Neuronal stem cell (in vitro differentiated cells): Measurements from ENCODE around the gene FBXO9.
"Not testable (repeated sequence)": the region's sequence is repeated elsewhere in the genome, so short reads cannot be mapped to it uniquely, and the experiment has no call there.

Source experiments
- DNase-seq: peaks from one replicate; pipeline ENCODE4 v3.0.0-alpha.2; 2013; ENCODE audit warnings: low spot score
- H2AFZ ChIP-seq: one replicate; pipeline ENCODE4 v1.6.1; 2013; ENCODE audit warnings: mild to moderate bottlenecking, low read length, inconsistent platforms
- H2AK5ac ChIP-seq: 2 replicates; pipeline ENCODE4 v1.6.1; 2013; ENCODE audit warnings: low read depth, mild to moderate bottlenecking, inconsistent platforms, low read length, moderate library complexity, mixed read lengths
- H2BK120ac ChIP-seq: 2 replicates; pipeline ENCODE4 v1.6.1; 2013; ENCODE audit warnings: low read depth, mild to moderate bottlenecking, inconsistent platforms, low read length, moderate library complexity, mixed read lengths
- H2BK12ac ChIP-seq: one replicate; pipeline ENCODE4 v1.6.1; 2013; ENCODE audit warnings: low read length, inconsistent platforms
- H2BK15ac ChIP-seq: 2 replicates; pipeline ENCODE4 v1.6.1; 2013; ENCODE audit warnings: mild to moderate bottlenecking, low read length, inconsistent platforms, mixed read lengths
- H2BK5ac ChIP-seq: one replicate; pipeline ENCODE4 v1.6.1; 2013; ENCODE audit warnings: inconsistent platforms, mild to moderate bottlenecking, low read length, moderate library complexity
- H3K14ac ChIP-seq: one replicate; pipeline ENCODE4 v1.6.1; 2013; ENCODE audit warnings: low read length, inconsistent platforms
- H3K18ac ChIP-seq: 2 replicates; pipeline ENCODE4 v1.6.1; 2013; ENCODE audit warnings: low read length, inconsistent platforms
- H3K23ac ChIP-seq: 2 replicates; pipeline ENCODE4 v1.6.1; 2013; ENCODE audit warnings: low read depth, mild to moderate bottlenecking, mixed read lengths, low read length, inconsistent platforms; ENCODE audit not compliant: poor library complexity
- H3K27ac ChIP-seq: replicated peaks from 3 replicates; pipeline ENCODE4 v1.5.1; 2013; ENCODE audit warnings: low read length, inconsistent platforms
- H3K27me3 ChIP-seq, 3 experiments: 2 replicates each; pipeline ENCODE4 v1.6.1; 2013; ENCODE audit warnings: low read length in 3 of 3, mild to moderate bottlenecking in 2 of 3, inconsistent platforms in 1 of 3, low read depth in 1 of 3, mixed read lengths in 1 of 3, moderate library complexity in 1 of 3; ENCODE audit not compliant: control insufficient read depth in 3 of 3, insufficient read depth in 3 of 3
- H3K36me3 ChIP-seq, 2 donors: replicated peaks in 1 of 2; 2 replicates each; pipeline ENCODE4 v1.6.1; 2013; ENCODE audit warnings: low read length in 2 of 2; ENCODE audit not compliant: control insufficient read depth in 2 of 2, insufficient read depth in 2 of 2
- H3K4ac ChIP-seq: 2 replicates; pipeline ENCODE4 v1.6.1; 2013; ENCODE audit warnings: inconsistent platforms, mild to moderate bottlenecking, low read length, moderate library complexity
- H3K4me1 ChIP-seq, 2 donors: 1 replicate in 1 of 2; 2 replicates in 1 of 2; pipeline ENCODE4 v1.6.1; 2013; ENCODE audit warnings: low read length in 2 of 2, low read depth in 1 of 2; ENCODE audit not compliant: control insufficient read depth in 2 of 2, insufficient read depth in 1 of 2
- H3K4me2 ChIP-seq: one replicate; pipeline ENCODE4 v1.6.1; 2013; ENCODE audit warnings: mild to moderate bottlenecking, low read length, inconsistent platforms; ENCODE audit not compliant: insufficient read depth, poor library complexity, severe bottlenecking
- H3K4me3 ChIP-seq, 2 donors: 2 replicates each; pipeline ENCODE4 v1.5.1; 2013; ENCODE audit warnings: low read length in 2 of 2, mild to moderate bottlenecking in 2 of 2, inconsistent platforms in 1 of 2, moderate library complexity in 1 of 2
- H3K79me1 ChIP-seq: one replicate; pipeline ENCODE4 v1.6.1; 2013; ENCODE audit warnings: low read depth, mild to moderate bottlenecking, inconsistent platforms, low read length, moderate library complexity
- H3K9ac ChIP-seq: one replicate; pipeline ENCODE4 v1.6.1; 2013; ENCODE audit warnings: mild to moderate bottlenecking, low read depth, low read length, inconsistent platforms; ENCODE audit not compliant: poor library complexity
- H3K9me3 ChIP-seq, 2 donors: replicated peaks in 1 of 2; 2 replicates each; pipeline versions ENCODE3 to v1.6.1; 2013; ENCODE audit warnings: low read length in 2 of 2, mild to moderate bottlenecking in 2 of 2, inconsistent platforms in 1 of 2, low read depth in 1 of 2, mixed read lengths in 1 of 2, moderate library complexity in 1 of 2; ENCODE audit not compliant: control insufficient read depth in 2 of 2, insufficient read depth in 1 of 2
- H4K8ac ChIP-seq: one replicate; pipeline ENCODE4 v1.6.1; 2013; ENCODE audit warnings: low read depth, mild to moderate bottlenecking, inconsistent platforms, low read length, moderate library complexity
- H4K91ac ChIP-seq: one replicate; pipeline ENCODE4 v1.6.1; 2013; ENCODE audit warnings: low read length, low read depth, mild to moderate bottlenecking, inconsistent platforms; ENCODE audit not compliant: poor library complexity
- WGBS, 2 donors: extraction: QIAGEN DNeasy Blood & Tissue Kit; methylation state at CpG; one replicate each; pipeline ENCODE4 v1.1.7; 2013; ENCODE audit warnings: missing lambda C conversion rate in 2 of 2, mixed read lengths in 1 of 2; ENCODE audit not compliant: insufficient read length in 2 of 2, insufficient replicate concordance in 1 of 2; ENCODE audit errors: extremely low coverage in 2 of 2; 5-methylcytosine and 5-hydroxymethylcytosine counted together

The FBXO9 gene

DNA sequence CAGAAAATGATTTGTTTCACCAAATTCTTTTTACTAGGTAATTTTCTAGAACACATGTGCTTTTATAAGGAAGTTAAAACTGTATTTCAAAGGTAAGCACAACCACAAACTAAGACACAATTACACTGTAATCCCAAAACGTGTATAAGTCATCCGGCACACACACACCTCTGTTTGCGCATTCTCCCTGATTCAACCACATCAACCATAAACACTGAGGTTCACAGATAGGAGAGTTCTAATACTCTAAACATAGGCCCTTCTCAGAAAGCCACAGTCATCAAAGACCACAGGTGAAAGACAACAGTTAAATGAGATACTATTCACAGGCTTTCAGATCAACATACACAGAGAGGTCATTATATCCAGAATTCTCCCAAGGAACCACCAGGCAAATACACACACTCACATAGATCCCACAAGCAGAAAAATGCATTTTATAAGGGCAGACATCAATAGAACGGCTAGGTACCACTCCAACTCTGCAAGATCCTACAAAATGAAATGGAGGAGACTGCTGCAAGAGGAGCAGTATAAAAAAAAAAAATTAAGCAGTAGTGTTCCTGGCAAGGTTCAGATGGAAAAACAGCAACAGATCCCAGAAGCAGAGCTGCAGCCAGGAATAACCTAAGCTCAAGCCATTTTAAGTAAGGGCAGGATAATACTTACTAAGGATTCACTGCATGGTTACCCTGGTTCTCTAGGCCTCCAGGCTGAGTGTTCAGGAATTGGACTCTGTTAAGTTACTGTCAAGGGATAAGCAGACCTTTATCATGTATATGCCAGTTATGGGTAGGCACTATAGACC lies 6.6 kb upstream of the FBXO9 start:
- no peak overlapping the region for H3K9ac ChIP-seq
- H2AK5ac ChIP-seq, result no peak overlapping the region
- no peak overlapping the region for H3K4me3 ChIP-seq
- H4K91ac ChIP-seq, result no peak overlapping the region
- no peak overlapping the region for H2BK5ac ChIP-seq
- H2AFZ ChIP-seq, result no peak overlapping the region
- H3K4me1 ChIP-seq, result peaks cover 5 to 11% of the 10 kb centered on the region in 2 donors
- no peak overlapping the region for H3K4ac ChIP-seq
- H2BK15ac ChIP-seq, result no peak overlapping the region
- H3K79me1 ChIP-seq, result no peaks in the 10 kb centered on the region
- no peak overlapping the region for H3K14ac ChIP-seq
- no peak overlapping the region for H4K8ac ChIP-seq
- H2BK12ac ChIP-seq, result no peak overlapping the region
- no peak overlapping the region for H3K23ac ChIP-seq
- H3K36me3 ChIP-seq, result peaks cover 0 to 8% of the 10 kb centered on the region in 2 donors
- no peak overlapping the region for H3K18ac ChIP-seq
- no peak overlapping the region for H2BK120ac ChIP-seq
- no CpG with 5 or more reads among the region's 4 CpGs for WGBS, 2 donors
- H3K27me3 ChIP-seq, result peaks cover 0 to 9% (median 2%) of the 10 kb centered on the region in 3 experiments
- DNase-seq, result no peak
- no peak overlapping the region for H3K27ac ChIP-seq
- H3K9me3 ChIP-seq, result no peaks in the 10 kb centered on the region
- H3K4me2 ChIP-seq, result no peak overlapping the region

DNA sequence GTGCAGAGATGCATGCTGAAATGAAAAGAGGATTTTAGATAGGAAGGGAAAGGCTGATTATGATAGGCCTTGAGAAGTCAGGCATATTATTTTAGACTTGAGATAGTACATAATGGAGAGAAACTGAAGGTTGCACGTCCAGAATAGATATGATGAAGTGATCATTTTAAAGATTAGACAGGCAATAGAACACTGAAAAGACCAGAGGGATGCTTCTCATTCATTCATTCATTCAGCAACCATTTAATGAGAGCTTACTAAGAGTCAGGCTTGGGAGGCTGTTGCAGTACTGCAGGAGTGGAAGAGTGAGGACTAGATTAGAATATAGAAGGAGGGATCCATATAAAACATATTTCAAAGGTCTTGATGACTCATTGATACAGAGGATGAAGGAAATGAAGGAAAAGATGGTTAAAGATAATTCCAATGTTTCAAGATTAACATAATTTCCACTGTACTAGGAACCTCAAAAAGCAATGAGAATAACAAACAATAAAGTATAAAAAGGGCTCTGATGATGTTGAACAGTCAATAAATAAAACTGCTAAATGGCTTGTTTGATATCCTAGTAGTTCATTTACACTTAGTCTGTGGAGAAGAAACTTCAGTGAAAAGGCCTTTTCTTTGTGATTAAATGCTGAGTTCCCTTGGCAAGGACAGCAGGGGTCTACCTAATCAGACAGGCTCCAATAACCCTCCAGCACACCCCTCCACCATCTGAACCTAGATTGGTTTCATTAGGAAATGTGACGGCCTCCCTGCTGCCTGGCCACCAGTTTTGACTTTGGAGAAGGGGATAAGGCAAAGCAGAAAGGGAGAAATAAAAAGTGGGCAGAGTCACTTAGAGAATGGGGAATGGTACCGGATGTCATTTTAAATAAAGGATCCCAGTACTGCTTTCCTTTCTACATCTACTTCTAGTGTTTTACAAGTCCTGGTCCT lies 5.3 kb upstream of the FBXO9 start:
- H2BK120ac ChIP-seq, result no peak overlapping the region

GRCh38 chr6:53062169-53062539 lies 3.0 kb upstream of the FBXO9 start:
- DNase-seq, result no peak
- Histone ChIP-seq H3K79me1 (no peaks in the 10 kb centered on the region), H2AFZ (peak overlapping the region; percentile 96), H4K8ac (no peak overlapping the region), H3K36me3 (no peaks in the 10 kb centered on the region), H3K18ac (no peak overlapping the region), H4K91ac (no peak overlapping the region), H3K4me3 (peak overlapping the region in 1 of 2 donors; percentile 66), H3K14ac (no peak overlapping the region), H3K9ac (no peak overlapping the region), H2BK15ac (no peak overlapping the region), H2BK5ac (no peak overlapping the region), H3K9me3 (no peaks in the 10 kb centered on the region), H3K27me3 (peaks cover 0 to 9% (median 2%) of the 10 kb centered on the region in 3 experiments), H2AK5ac (no peak overlapping the region), H3K4me2 (peak overlapping the region; percentile 42), H2BK120ac (no peak overlapping the region), H3K4me1 (peaks cover 7 to 20% of the 10 kb centered on the region in 2 donors), H3K27ac (no peak overlapping the region), H3K23ac (no peak overlapping the region), H3K4ac (no peak overlapping the region), H2BK12ac (no peak overlapping the region)
- no CpG with 5 or more reads among the region's 5 CpGs for WGBS, 2 donors

More for the DNA sequence above, 5.3 kb upstream of the FBXO9 start:
- Histone ChIP-seq H3K4me3 (peak overlapping the region in 1 of 2 donors; percentile 66), H3K14ac (no peak overlapping the region), H3K9me3 (no peaks in the 10 kb centered on the region), H3K27me3 (peaks cover 0 to 9% (median 2%) of the 10 kb centered on the region in 3 experiments), H3K18ac (no peak overlapping the region), H3K4ac (no peak overlapping the region), H4K8ac (no peak overlapping the region), H3K9ac (no peak overlapping the region), H3K23ac (no peak overlapping the region), H3K27ac (no peak overlapping the region), H3K36me3 (no peaks in the 10 kb centered on the region), H2AK5ac (no peak overlapping the region), H3K4me1 (peaks cover 5 to 11% of the 10 kb centered on the region in 2 donors), H3K79me1 (no peaks in the 10 kb centered on the region), H3K4me2 (no peak overlapping the region), H2BK5ac (no peak overlapping the region), H2AFZ (no peak overlapping the region), H4K91ac (no peak overlapping the region), H2BK12ac (no peak overlapping the region), H2BK15ac (no peak overlapping the region)
- no peak for DNase-seq
- no CpG with 5 or more reads among the region's 3 CpGs for WGBS, 2 donors

- H3K18ac ChIP-seq, H3K27ac ChIP-seq, H3K14ac ChIP-seq, H2BK120ac ChIP-seq, H2BK12ac ChIP-seq, H3K4me2 ChIP-seq, H3K4ac ChIP-seq, H2BK15ac ChIP-seq, H3K4me3 ChIP-seq, H3K23ac ChIP-seq, H3K9me3 ChIP-seq, H2BK5ac ChIP-seq, H2AK5ac ChIP-seq, H4K8ac ChIP-seq, H4K91ac ChIP-seq, H3K9ac ChIP-seq, H3K79me1 ChIP-seq, H3K27me3 ChIP-seq, DNase-seq, H3K36me3 ChIP-seq: not testable (repeated sequence)
- Histone ChIP-seq H2AFZ (peak overlapping the region; percentile 56), H3K4me1 (peaks cover 7 to 21% of the 10 kb centered on the region in 2 donors)
- no CpG with 5 or more reads among the region's 16 CpGs for WGBS, 2 donors
Observed at GRCh38 chr6:53064255-53064654, 949 bp upstream of the FBXO9 start.
